ENCODE results near the gene PLCG1.

The PLCG1 gene

GRCh38 chr20:41218466-41218865 lies 81.1 kb downstream of the PLCG1 start:
- Histone ChIP-seq H3K4me2 (ENCODE audit: low read length) (no peak overlapping the region), H3K4me3 (ENCODE audit: low read length) (no peak overlapping the region), H3K27me3 (ENCODE audit: low read depth, low read length) (no peaks in the 10 kb centered on the region), H2AFZ (ENCODE audit: low read depth, low read length) (no peak overlapping the region), H4K20me1 (ENCODE audit: insufficient read depth, low read length) (no peaks in the 10 kb centered on the region), H3K27ac (ENCODE audit: low read length) (no peak overlapping the region), H3K9me3 (ENCODE audit: insufficient read depth, low read length) (no peaks in the 10 kb centered on the region), H3K9ac (ENCODE audit: low read length) (no peak overlapping the region), H3K79me2 (ENCODE audit: low read length) (no peaks in the 10 kb centered on the region), H3K4me1 (ENCODE audit: low read length) (no peaks in the 10 kb centered on the region), H3K36me3 (replicated peaks; ENCODE audit: low read depth, low read length) (no peaks in the 10 kb centered on the region)
- TF ChIP-seq CTCF (IDR thresholded peaks at IDR 0.05; ENCODE audit: low read depth, low read length), result no peak
- TF ChIP-seq EZH2phosphoT487 (IDR thresholded peaks at IDR 0.05; ENCODE audit: low read depth), result no peak

- Histone ChIP-seq H2AFZ (ENCODE audit: low read depth, low read length) (no peak overlapping the region), H3K9ac (ENCODE audit: low read length) (no peak overlapping the region), H3K27me3 (ENCODE audit: low read depth, low read length) (no peaks in the 10 kb centered on the region), H3K36me3 (replicated peaks; ENCODE audit: low read depth, low read length) (no peaks in the 10 kb centered on the region), H4K20me1 (ENCODE audit: insufficient read depth, low read length) (no peaks in the 10 kb centered on the region), H3K4me1 (ENCODE audit: low read length) (no peaks in the 10 kb centered on the region), H3K9me3 (ENCODE audit: insufficient read depth, low read length) (no peaks in the 10 kb centered on the region), H3K4me2 (ENCODE audit: low read length) (no peak overlapping the region), H3K4me3 (ENCODE audit: low read length) (no peak overlapping the region), H3K79me2 (ENCODE audit: low read length) (no peaks in the 10 kb centered on the region), H3K27ac (ENCODE audit: low read length) (no peak overlapping the region)
- TF ChIP-seq CTCF (IDR thresholded peaks at IDR 0.05; ENCODE audit: low read depth, low read length) (no peak), EZH2phosphoT487 (IDR thresholded peaks at IDR 0.05; ENCODE audit: low read depth) (no peak)
Measured at GRCh38 chr20:41219824-41220223, 82.5 kb downstream of the PLCG1 start.

GRCh38 chr20:41221614-41222218 lies 84.4 kb downstream of the PLCG1 start:
- no peak overlapping the region for H3K4me3 ChIP-seq (ENCODE audit: low read length)
- no peaks in the 10 kb centered on the region for H3K36me3 ChIP-seq (replicated peaks; ENCODE audit: low read depth, low read length)
- no peaks in the 10 kb centered on the region for H3K27me3 ChIP-seq (ENCODE audit: low read depth, low read length)
- TF ChIP-seq CTCF (IDR thresholded peaks at IDR 0.05; ENCODE audit: low read depth, low read length) (no peak), EZH2phosphoT487 (IDR thresholded peaks at IDR 0.05; ENCODE audit: low read depth) (no peak)
- no peak overlapping the region for H3K9ac ChIP-seq (ENCODE audit: low read length)
- H3K4me1 ChIP-seq (ENCODE audit: low read length), result no peaks in the 10 kb centered on the region
- no peaks in the 10 kb centered on the region for H3K79me2 ChIP-seq (ENCODE audit: low read length)
- H3K9me3 ChIP-seq (ENCODE audit: insufficient read depth, low read length), result no peaks in the 10 kb centered on the region
- H4K20me1 ChIP-seq (ENCODE audit: insufficient read depth, low read length), result no peaks in the 10 kb centered on the region
- no peak overlapping the region for H3K27ac ChIP-seq (ENCODE audit: low read length)
- no peak overlapping the region for H3K4me2 ChIP-seq (ENCODE audit: low read length)
- H2AFZ ChIP-seq (ENCODE audit: low read depth, low read length), result no peak overlapping the region

- Histone ChIP-seq H3K9me3 (ENCODE audit: insufficient read depth, low read length) (no peaks in the 10 kb centered on the region), H3K9ac (ENCODE audit: low read length) (no peak overlapping the region), H2AFZ (ENCODE audit: low read depth, low read length) (no peak overlapping the region), H3K4me3 (ENCODE audit: low read length) (no peak overlapping the region), H4K20me1 (ENCODE audit: insufficient read depth, low read length) (no peaks in the 10 kb centered on the region), H3K4me2 (ENCODE audit: low read length) (no peak overlapping the region), H3K4me1 (ENCODE audit: low read length) (no peaks in the 10 kb centered on the region), H3K27me3 (ENCODE audit: low read depth, low read length) (no peaks in the 10 kb centered on the region), H3K27ac (ENCODE audit: low read length) (no peak overlapping the region), H3K79me2 (ENCODE audit: low read length) (no peaks in the 10 kb centered on the region), H3K36me3 (replicated peaks; ENCODE audit: low read depth, low read length) (no peaks in the 10 kb centered on the region)
- TF ChIP-seq EZH2phosphoT487 (IDR thresholded peaks at IDR 0.05; ENCODE audit: low read depth) (no peak), CTCF (IDR thresholded peaks at IDR 0.05; ENCODE audit: low read depth, low read length) (no peak)
Measured at GRCh38 chr20:41222296-41222695, 85.0 kb downstream of the PLCG1 start.
